Placental pericyte (primary cell): ENCODE results near the gene FUT6. TPM values are rescaled to one million over a fixed set of nuclear protein-coding genes. Genes with fewer than 3 reads are reported as not detected.

Experiments
- total RNA-seq: library from RNA; depleted of rRNA; stranded (reverse); fragments of >200 nt; gene quantifications from 2 replicates; pipeline ENCODE4 v1.2.3, GENCODE V29; 2012

FUT6 gene
- not detected in 2 replicates for total RNA-seq

GRCh38 chr19:5839065-5840017 is at the start of gene FUT6:
Gene FUT6, minus strand, starts transcription at chr19:5839702. Its CDS starts 7,135 bp downstream, at chr19:5832567.

DNA sequence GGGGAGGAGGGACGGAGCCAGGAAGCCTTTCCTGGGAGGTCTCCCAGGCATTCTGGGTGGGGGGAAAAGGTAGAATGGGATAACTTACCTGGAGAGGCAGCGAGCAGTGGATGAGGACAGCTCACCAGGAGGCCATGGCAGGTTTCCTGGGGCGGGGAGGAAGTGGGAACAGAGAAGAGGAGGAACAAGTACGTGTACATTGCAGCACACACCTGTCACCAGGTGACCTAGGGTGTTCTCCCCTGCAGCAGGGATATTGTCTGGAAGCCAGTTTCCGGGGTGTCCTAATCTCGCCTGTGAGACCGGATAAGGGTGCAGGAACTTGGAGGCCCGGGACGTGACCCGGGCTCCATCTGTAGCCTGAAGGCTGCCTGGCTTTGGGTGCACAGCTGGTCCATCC is 11.8 kb upstream of the FUT6 start, which contains the start of gene FUT3:
FUT3 (minus strand) TSS at position 148 of the 400 bp plus-strand sequence.

DNA sequence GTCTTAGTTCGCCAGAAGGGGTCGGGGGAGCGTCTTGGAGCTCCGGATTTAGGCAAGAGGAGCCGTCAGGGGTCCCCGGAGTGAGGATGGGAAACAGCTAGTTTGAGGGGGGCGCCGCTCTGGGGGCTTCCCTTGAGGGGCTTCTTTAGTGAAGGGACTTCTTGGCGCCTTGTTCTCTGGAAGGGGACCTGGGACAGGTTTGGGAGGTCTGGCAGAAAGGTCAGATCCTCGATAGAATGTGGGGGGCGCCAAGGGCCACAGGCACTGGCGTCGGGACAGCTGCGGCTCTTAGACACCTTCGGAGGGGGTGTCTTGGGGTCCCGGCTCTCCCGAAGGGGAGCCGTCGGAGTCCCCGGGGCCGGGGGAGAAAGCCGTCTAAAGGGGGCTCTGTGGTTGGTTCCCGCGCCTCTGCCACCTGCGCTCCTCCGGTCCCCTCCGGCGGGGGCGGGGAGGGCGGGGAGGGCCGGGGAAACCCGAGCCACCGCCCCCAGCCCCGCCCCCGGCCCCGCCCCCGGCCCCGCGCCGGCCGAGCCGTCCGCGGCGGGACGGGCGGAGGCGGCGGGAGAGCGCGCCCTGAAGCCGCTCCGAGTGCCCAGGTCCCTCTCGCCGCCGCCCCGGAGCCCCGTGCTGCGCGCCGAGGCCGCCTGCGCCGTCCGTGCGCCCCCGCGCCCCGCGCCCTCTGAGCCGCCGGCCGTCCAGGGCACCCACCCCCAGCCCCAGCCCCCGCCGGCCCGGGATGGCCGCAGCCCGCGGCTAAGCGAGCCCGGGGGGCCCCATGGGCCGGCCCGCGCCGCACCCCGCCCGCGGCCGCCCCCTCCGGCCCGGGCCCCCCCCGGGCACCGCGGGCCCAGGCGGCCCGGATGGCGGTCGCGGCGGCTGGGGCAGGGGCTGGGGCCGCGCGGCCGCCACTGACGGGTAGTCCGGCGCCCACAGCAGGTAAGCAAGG is 34.7 kb downstream of the FUT6 start, which contains the start of gene NRTN:
NRTN (plus strand) TSS at position 552 of the 946 bp plus-strand sequence. CDS start 19,099 bp downstream, outside the sequence.

GRCh38 chr19:5790559-5791520 is 48.7 kb downstream of the FUT6 start, which contains the start of gene DUS3L:
Gene DUS3L, minus strand, starts transcription at chr19:5791163. Its CDS starts 22 bp downstream, at chr19:5791141.

GRCh38 chr19:5784581-5785147 is 54.8 kb downstream of the FUT6 start, which contains the start of gene PRR22:
Gene PRR22, minus strand, starts transcription at chr19:5784746. Its CDS starts 86 bp downstream, at chr19:5784660.

Other genes with a start within 250 kb of the FUT6 start
- 34.8 and 38.8 TPM in 2 replicates for gene SAFB2, start 216.9 kb downstream of the FUT6 start, total RNA-seq
- 41.8 and 60.4 TPM in 2 replicates for gene SAFB, start 216.6 kb downstream of the FUT6 start, total RNA-seq
- 23.6 and 25.3 TPM in 2 replicates for gene MICOS13, start 159.2 kb downstream of the FUT6 start, total RNA-seq
- 9.2 TPM in 2 replicates for gene HSD11B1L, start 158.7 kb downstream of the FUT6 start, total RNA-seq
- 150 and 194 TPM in 2 replicates for gene RPL36, start 149.4 kb downstream of the FUT6 start, total RNA-seq
- gene LONP1, start 119.6 kb downstream of the FUT6 start, total RNA-seq = 107 and 358 TPM in 2 replicates
- gene CATSPERD, start 119.1 kb downstream of the FUT6 start, total RNA-seq = not detected in 2 replicates
- 0.66 and 0.86 TPM in 2 replicates for gene PRR22, start 55.0 kb downstream of the FUT6 start, total RNA-seq
- 39.6 and 51.0 TPM in 2 replicates for gene DUS3L, start 48.5 kb downstream of the FUT6 start, total RNA-seq
- gene NRTN, start 34.6 kb downstream of the FUT6 start, total RNA-seq = 0.22 TPM in 1 of 2 replicates, not detected in the other
- gene FUT3, start 11.7 kb upstream of the FUT6 start, total RNA-seq = not detected in 2 replicates
- gene FUT5, start 30.8 kb upstream of the FUT6 start, total RNA-seq = not detected in 2 replicates
- 181 and 232 TPM in 2 replicates for gene NDUFA11, start 64.1 kb upstream of the FUT6 start, total RNA-seq
- gene VMAC, start 65.2 kb upstream of the FUT6 start, total RNA-seq = 4.9 and 5.7 TPM in 2 replicates
- gene CAPS, start 74.6 kb upstream of the FUT6 start, total RNA-seq = 2.4 and 4.6 TPM in 2 replicates
- gene RANBP3, start 138.4 kb upstream of the FUT6 start, total RNA-seq = 50.5 and 65.4 TPM in 2 replicates